GM10248 (cell line): Measurements from ENCODE around the gene CAMTA1.

Experiments used
- CTCF ChIA-PET: fragments of 300-600 bp; sonication (Branson Sonifier 250); formaldehyde crosslinking; extraction: SDS; loops from one replicate; lab custom pipeline; 2021; ENCODE audit warnings: antibody characterized with exemption; lab: Yijun Ruan, JAX
- POLR2A ChIA-PET: fragments of 350-650 bp; sonication (Branson Sonifier 250); formaldehyde crosslinking; extraction: SDS; loops from one replicate; lab custom pipeline; 2020; ENCODE audit warnings: antibody characterized with exemption; lab: Yijun Ruan, JAX
- DNase-seq: peaks from one replicate; pipeline ENCODE4 v3.0.0; 2012; ENCODE audit errors: extremely low spot score
- TF ChIP-seq, protein P1 (sequence below): IDR thresholded peaks from 2 replicates; pipeline ENCODE4 v1.5.1; 2012; ENCODE audit warnings: mild to moderate bottlenecking, low read depth; ENCODE audit errors: extremely low read depth, missing control alignments, control extremely low read depth

The CAMTA1 gene

DNA sequence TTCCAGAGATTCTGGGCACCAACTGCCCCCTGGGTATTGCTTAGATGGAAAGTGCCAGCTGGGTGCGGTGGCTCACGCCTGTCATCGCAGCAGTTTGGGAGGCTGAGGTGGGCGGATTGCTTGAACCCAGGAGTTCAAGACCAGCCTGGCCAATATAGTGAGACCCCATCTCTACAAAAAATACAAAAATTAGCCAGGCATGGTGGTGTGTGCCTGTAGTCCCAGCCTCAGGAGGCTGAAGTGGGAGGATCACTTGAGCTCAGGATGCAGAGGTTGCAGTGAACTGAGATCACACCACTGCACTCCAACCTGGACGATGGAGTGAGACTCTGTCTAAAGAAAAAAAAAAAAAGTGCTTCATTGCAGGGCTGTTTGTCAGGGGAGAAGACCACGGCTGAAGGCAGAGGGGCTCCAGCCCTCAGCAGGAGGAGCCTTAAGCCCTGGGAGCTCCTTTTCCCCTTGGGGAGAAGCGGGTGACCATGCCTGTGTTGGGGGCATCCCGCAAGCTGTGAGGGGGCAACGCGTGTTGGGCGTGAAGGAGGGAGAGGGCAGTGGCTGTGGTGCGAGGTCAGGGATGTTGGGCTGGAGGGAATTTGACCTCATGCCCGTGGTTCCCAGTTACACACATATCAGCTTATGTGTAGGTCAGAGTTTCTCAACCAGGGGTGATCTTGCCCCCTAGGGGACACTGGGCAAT is 854.3 kb downstream of the CAMTA1 start:
- ChIA-PET CTCF (interaction anchor here (1.1 to 1.5 kb wide), 2 partner anchors 10 to 26 kb away, joined by 4 to 5 read pairs; no protein-coding TSS in a partner anchor), POLR2A (no interaction called here)
- TF ChIP-seq, protein P1, sequence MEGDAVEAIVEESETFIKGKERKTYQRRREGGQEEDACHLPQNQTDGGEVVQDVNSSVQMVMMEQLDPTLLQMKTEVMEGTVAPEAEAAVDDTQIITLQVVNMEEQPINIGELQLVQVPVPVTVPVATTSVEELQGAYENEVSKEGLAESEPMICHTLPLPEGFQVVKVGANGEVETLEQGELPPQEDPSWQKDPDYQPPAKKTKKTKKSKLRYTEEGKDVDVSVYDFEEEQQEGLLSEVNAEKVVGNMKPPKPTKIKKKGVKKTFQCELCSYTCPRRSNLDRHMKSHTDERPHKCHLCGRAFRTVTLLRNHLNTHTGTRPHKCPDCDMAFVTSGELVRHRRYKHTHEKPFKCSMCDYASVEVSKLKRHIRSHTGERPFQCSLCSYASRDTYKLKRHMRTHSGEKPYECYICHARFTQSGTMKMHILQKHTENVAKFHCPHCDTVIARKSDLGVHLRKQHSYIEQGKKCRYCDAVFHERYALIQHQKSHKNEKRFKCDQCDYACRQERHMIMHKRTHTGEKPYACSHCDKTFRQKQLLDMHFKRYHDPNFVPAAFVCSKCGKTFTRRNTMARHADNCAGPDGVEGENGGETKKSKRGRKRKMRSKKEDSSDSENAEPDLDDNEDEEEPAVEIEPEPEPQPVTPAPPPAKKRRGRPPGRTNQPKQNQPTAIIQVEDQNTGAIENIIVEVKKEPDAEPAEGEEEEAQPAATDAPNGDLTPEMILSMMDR, result no peak
- no peak for DNase-seq

DNA sequence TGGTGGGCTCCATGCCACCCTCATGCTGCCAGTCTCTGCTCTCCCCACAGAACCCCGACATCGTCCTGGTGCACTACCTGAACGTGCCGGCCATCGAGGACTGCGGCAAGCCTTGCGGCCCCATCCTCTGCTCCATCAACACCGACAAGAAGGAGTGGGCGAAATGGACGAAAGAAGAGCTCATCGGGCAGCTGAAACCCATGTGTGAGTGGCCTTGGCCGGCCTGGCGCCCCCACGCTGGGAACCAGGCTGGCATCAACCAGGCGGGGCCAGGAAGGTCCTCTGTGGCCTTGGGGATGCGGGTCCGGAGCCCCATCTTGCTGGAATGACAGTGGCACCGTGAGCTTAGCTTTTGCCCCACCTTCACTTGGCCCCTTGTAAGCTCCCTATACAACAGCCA is 855.1 kb downstream of the CAMTA1 start:
- TF ChIP-seq, protein P1, result no peak
- DNase-seq, result no peak
- ChIA-PET CTCF (interaction anchor here (1.1 to 2.0 kb wide), 3 partner anchors 12 to 28 kb away, joined by 4 to 5 read pairs (median 4); no protein-coding TSS in a partner anchor), POLR2A (no interaction called here)

DNA sequence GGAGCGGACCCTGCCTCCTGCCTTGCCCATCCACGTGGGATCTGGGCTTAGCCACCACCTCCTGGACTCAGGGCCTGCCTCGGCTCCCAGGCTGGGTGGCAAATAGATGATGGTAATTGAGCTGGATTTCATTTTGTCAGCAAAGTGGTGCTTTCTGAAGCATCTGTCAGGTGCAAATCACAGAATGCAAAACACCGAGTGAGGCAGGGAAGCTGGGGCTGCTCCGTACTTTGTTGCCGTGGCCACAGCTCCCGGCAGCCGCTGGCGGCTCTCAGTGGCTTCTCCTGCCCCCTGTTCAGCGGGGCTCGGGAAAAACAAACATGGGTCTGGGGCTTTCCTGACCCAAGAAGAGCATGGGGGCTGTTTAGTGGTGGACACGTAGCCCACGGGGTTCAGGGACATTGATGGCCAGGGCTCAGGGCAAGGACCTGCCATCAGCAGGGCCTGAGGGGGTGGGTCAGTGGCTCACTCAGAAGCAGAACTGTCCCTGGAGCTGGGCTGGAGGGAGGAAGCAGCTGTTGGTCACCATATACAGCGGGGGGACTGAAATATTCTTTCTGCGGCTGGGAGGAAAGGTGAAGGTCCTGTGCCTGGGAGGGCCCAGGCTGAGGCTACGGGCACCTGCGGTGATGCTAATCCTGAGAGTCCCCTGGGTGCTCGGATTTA is 855.8 kb downstream of the CAMTA1 start:
- DNase-seq, result no peak
- ChIA-PET CTCF (interaction anchor here (0.8 to 2.0 kb wide), 4 partner anchors 12 to 109 kb away, joined by 3 to 5 read pairs (median 4); no protein-coding TSS in a partner anchor), POLR2A (no interaction called here)
- TF ChIP-seq, protein P1, result no peak

DNA sequence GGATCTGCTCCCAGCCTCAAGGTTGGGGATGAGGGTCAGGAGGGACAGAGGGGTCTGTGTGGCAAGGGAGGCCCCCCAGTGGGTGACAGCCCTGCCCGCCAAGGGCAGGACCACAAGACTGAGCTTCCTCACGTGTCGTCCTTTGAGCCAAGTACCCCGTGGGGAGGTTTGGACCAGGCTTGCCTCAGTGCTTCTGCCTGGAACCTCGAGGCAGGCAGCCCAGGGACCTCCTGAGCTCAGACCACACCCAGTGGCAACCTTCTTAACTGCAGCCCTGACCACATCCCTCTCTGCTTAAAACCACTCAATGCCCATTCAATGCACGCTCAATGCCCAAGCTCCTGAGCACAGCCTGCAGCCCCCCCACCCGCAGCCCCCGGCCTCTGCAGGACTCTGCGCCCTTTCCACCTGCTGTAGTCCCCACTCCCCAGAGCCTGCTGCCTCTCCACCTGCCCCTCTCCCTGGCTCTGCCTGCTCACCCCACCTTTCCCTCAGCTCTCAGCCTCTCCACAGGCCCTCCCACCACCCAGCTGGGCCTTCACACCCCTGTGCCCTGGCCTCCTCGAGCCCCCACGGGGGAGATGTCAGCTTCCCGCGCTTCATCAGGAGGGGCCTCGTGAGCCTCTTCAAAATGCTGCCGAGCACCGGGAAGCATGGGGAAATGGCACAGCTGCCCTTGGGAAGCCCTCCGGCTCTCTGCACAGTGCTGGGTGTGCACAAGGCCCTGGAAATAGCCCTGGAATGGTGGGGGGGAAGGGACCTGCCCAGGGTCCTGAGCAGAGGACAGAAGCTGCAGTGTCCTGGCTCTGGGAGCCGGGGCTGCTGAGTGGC is 856.5 kb downstream of the CAMTA1 start:
- ChIA-PET POLR2A (no interaction called here), CTCF (interaction anchor here (0.7 to 2.0 kb wide), 4 partner anchors 13 to 111 kb away, joined by 3 to 5 read pairs (median 4); no protein-coding TSS in a partner anchor)
- DNase-seq, result no peak
- TF ChIP-seq, protein P1, result no peak

DNA sequence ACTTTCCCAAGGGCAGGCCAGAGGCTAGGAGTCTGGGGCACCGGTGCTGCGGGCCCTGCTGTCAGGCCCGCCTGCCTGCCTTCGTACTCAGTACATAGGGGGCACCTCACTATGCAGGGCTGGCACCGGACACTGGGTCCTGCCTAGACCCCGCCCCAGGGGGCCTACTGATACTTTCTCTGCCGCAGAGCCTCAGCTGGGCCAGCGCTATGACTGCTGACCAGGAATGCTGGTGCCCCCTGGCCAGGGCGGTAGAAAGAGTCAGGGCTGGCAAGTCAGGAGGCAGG is 857.1 kb downstream of the CAMTA1 start:
- TF ChIP-seq, protein P1, result no peak
- DNase-seq, result no peak
- CTCF ChIA-PET, result interaction anchor here (2.0 kb wide), 1 partner anchor 14 kb away, joined by 5 read pairs; no protein-coding TSS in a partner anchor
- POLR2A ChIA-PET, result no interaction called here
